IPS-NIHi11 (cell line): ENCODE data around the gene HACD2.
"Not testable (repeated sequence)": the region's sequence is repeated elsewhere in the genome, so short reads cannot be mapped to it uniquely, and the experiment has no call there.

ENCODE experiments used
- DNase-seq: peaks from one replicate; pipeline ENCODE4 v3.0.0; 2012; ENCODE audit warnings: mixed read lengths, low spot score

The HACD2 gene

GRCh38 chr3:123584988-123585937 lies at the start of gene HACD2:
TSS of gene HACD2 (minus strand) at chr3:123585053. CDS start at chr3:123585027, 26 bp downstream.
- peak; percentile 93 for DNase-seq

- no peak for DNase-seq
Measured at GRCh38 chr3:123634149-123635051, 49.5 kb upstream of the HACD2 start.

GRCh38 chr3:123633530-123633929 lies 48.7 kb upstream of the HACD2 start:
- no peak for DNase-seq

- DNase-seq = peak; percentile 70
Measured at GRCh38 chr3:123632161-123632655, 47.4 kb upstream of the HACD2 start.

GRCh38 chr3:123629747-123630047 lies 44.8 kb upstream of the HACD2 start:
- DNase-seq = no peak

- DNase-seq = no peak
Measured at GRCh38 chr3:123628996-123629746, 44.3 kb upstream of the HACD2 start.

GRCh38 chr3:123627673-123628670 lies 43.1 kb upstream of the HACD2 start:
- DNase-seq = no peak

- no peak for DNase-seq
Measured at GRCh38 chr3:123626881-123627280, 42.0 kb upstream of the HACD2 start.

- DNase-seq = no peak
Measured at GRCh38 chr3:123624302-123624701, 39.4 kb upstream of the HACD2 start.

GRCh38 chr3:123623346-123623880 lies 38.6 kb upstream of the HACD2 start:
- DNase-seq = no peak

- no peak for DNase-seq
Measured at GRCh38 chr3:123622766-123623165, 37.9 kb upstream of the HACD2 start.

GRCh38 chr3:123621850-123622189 lies 37.0 kb upstream of the HACD2 start:
- no peak for DNase-seq

- DNase-seq = no peak
Measured at GRCh38 chr3:123621186-123621849, 36.5 kb upstream of the HACD2 start.

GRCh38 chr3:123620343-123620742 lies 35.5 kb upstream of the HACD2 start:
- DNase-seq = no peak

- no peak for DNase-seq
Measured at GRCh38 chr3:123618768-123619484, 34.1 kb upstream of the HACD2 start.

- no peak for DNase-seq
Measured at GRCh38 chr3:123618076-123618708, 33.3 kb upstream of the HACD2 start.

- DNase-seq = no peak
Measured at GRCh38 chr3:123616593-123616992, 31.7 kb upstream of the HACD2 start.

GRCh38 chr3:123613543-123613942 lies 28.7 kb upstream of the HACD2 start:
- DNase-seq = no peak

- not testable (repeated sequence) for DNase-seq
Measured at GRCh38 chr3:123611674-123612073, 26.8 kb upstream of the HACD2 start.
